ENCODE results near the gene G0S2.

The G0S2 gene

DNA sequence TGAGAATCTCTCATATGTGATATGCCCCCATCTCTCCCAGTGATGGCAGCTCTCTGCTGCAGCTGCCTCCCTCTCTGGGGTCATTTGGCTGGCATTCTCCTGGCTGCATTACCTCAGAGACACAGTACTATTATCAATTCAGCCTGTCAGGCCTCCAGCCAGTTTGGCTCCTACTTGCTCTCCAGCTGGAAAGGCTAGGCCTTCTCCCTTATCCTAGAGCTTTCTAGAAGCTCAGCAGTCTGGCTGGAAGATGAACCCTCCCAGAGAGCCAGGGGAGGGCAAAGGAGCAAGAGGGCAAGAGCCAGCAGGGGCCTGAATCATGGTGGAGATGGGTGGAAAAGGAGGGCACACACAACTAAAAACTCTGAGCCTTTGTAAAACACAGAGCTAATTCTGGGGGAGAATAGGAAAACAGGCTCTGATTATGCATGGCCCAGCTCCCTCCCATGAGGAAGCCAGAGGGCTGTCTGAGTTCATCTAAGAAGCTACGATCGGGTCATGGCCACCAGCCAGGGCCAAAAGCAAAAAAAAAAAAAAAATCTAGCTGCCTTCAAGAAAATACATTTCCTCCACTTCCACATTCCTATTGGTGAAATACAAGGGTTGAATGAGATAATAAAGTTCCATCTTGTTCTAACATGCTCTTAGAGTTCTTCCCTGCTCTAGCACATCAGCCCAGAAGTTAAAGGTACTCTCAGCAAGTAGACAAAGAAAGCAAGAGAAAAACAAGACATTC is 31.8 kb upstream of the G0S2 start:
- TF ChIP-seq ZFX (IDR thresholded peaks at IDR 0.05), result no peak
- TF ChIP-seq, protein P1, sequence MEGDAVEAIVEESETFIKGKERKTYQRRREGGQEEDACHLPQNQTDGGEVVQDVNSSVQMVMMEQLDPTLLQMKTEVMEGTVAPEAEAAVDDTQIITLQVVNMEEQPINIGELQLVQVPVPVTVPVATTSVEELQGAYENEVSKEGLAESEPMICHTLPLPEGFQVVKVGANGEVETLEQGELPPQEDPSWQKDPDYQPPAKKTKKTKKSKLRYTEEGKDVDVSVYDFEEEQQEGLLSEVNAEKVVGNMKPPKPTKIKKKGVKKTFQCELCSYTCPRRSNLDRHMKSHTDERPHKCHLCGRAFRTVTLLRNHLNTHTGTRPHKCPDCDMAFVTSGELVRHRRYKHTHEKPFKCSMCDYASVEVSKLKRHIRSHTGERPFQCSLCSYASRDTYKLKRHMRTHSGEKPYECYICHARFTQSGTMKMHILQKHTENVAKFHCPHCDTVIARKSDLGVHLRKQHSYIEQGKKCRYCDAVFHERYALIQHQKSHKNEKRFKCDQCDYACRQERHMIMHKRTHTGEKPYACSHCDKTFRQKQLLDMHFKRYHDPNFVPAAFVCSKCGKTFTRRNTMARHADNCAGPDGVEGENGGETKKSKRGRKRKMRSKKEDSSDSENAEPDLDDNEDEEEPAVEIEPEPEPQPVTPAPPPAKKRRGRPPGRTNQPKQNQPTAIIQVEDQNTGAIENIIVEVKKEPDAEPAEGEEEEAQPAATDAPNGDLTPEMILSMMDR (conservative IDR thresholded peaks at IDR 0.05), result no peak
- H3K27ac ChIP-seq, result no peak overlapping the region

DNA sequence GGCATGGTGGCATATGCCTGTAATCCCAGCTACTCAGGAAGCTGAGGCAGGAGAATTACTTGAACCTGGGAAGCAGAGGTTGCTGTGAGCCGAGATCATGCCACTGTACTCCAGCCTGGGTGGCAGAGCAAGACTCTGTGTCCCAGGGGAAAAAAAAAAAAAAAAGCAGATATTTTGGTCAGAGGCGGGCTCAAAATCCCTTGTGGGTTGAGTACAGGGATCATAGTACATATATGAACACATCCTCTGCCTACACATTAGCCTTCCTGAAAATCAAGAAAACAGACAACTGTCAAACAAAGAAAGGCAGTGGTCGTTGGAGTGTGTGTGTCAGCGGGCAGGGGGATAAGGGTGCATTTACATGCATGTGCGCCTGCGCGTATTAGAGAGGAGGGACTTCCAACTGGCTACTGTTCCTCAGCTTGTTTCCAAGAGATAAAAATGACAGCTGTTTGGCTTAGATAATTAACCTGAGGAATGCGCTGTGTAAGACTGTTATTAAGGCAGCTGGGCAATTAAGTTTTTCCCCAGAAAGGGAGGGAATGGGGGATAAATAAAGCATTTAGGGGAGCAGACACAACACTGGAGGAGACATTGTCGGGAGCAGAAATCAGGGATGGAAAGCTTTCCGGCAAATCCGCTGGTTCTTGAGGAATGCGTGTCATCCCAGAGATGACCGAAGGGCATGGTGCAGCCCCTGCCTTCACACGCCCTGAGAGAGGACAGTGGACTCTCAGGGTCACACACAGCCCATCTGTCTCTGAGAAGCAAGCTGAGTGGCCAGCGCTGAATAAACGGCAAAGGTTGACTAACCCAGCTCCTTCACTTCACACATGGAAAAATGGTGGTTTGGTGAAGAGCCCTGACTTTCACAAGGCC is 29.4 kb upstream of the G0S2 start:
- no peak overlapping the region for H3K27ac ChIP-seq
- TF ChIP-seq ZFX (IDR thresholded peaks at IDR 0.05), result no peak
- TF ChIP-seq, protein P1 (conservative IDR thresholded peaks at IDR 0.05), result no peak

DNA sequence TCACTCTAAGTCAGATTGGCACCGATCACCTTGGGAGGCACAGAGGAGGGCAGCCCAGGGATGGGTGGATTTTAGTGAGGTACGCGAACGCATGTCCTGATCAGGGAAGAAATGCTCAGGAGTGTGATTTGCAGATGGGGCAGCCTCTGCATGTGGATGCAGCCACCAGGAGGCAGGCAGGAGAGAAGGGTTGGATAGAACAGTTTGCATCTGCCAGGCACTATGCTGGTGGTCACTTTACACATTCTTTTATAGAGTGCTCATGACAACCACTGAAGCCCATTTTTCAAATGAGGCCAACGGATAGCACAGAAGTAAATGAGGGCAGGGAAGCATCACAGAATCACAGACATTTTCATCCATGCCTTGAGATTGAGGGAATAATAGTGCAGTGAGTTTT is 28.7 kb upstream of the G0S2 start:
- H3K27ac ChIP-seq, result no peak overlapping the region
- TF ChIP-seq, protein P1 (conservative IDR thresholded peaks at IDR 0.05), result no peak
- no peak for TF ChIP-seq ZFX (IDR thresholded peaks at IDR 0.05)

- TF ChIP-seq ZFX (IDR thresholded peaks at IDR 0.05), result no peak
- TF ChIP-seq, protein P1 (conservative IDR thresholded peaks at IDR 0.05), result no peak
- H3K27ac ChIP-seq, result no peak overlapping the region
These were observed 28.1 kb upstream of the G0S2 start for GRCh38 chr1:209647156-209647555.

GRCh38 chr1:209648346-209648745 is 26.9 kb upstream of the G0S2 start:
- TF ChIP-seq, protein P1 (conservative IDR thresholded peaks at IDR 0.05), result no peak
- TF ChIP-seq ZFX (IDR thresholded peaks at IDR 0.05), result no peak
- no peak overlapping the region for H3K27ac ChIP-seq

DNA sequence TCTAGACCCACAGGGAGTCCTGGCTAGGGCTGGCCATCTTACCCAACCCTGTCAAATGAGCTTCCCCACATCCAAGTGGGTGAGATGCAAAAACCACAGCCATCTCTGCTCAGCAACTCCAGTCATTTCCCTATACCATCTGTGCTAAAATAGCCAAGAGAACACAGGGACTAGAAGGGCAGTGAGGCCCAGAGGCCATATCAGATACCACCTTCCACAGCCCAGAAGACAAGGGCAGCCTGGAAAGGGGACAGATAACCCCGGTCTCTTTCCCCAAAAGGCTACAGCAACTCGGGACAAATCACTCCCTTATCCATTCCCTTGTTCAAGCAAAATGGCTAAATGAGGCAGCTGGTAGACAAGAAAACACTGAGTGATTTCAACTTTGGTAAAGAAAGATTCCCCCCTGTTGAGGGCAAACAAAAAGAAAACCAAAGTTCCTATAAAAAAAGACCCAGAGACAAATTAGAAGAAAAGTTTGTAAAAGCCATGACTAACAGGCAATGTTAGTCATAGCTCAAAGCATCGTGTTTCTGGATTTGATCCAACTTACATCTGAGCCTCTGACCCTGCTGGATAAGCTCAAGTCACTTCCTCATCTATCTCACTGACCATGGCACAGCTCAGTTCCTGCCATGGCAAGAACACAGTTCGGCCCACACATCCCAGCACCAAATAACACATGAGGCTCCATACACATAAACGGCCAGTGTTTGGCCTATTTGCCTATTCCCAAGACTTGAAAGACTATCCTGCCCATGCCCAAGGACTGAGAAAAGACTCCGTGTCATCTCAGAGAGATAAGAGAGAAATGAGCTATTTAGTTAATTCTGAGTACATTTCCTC is 26.1 kb upstream of the G0S2 start:
- no peak overlapping the region for H3K27ac ChIP-seq
- TF ChIP-seq, protein P1 (conservative IDR thresholded peaks at IDR 0.05), result no peak

All from C4-2B (cell line).